ENCODE results near the gene TTC12. TPM values are rescaled to one million over a fixed set of nuclear protein-coding genes. Genes with fewer than 3 reads are reported as not detected.

Gene TTC12
- total and polyA plus RNA-seq, 10 of the 15 experiments (the other 5 are each of a cell fraction or from before 2014, with no cell fraction given): 3.7 to 14.0 (median 8.1) TPM

- TF ChIP-seq IRF4 (IDR thresholded peaks at IDR 0.05; ENCODE audit: low read depth, low read length): peak; percentile 21; the same call in 1 of the 2 replicates
- TF ChIP-seq MEF2B (IDR thresholded peaks at IDR 0.05; ENCODE audit: partially characterized antibody, poor library complexity, severe bottlenecking): peak; percentile 74
- no peak for TF ChIP-seq PKNOX1 (IDR thresholded peaks at IDR 0.05)
- TF ChIP-seq POU2F2 (IDR thresholded peaks at IDR 0.05; ENCODE audit: borderline replicate concordance, low read depth, low read length): peak; percentile 35; the same call in 1 of the 3 replicates
- TF ChIP-seq REST (IDR thresholded peaks at IDR 0.05; ENCODE audit: low read depth, low read length): no peak
- TF ChIP-seq CBX3 (IDR thresholded peaks at IDR 0.05; ENCODE audit: borderline replicate concordance, low read depth): no peak
- no peak for TF ChIP-seq SMARCA5 (IDR thresholded peaks at IDR 0.05)
- no peak for TF ChIP-seq SREBF2 (IDR thresholded peaks at IDR 0.05; ENCODE audit: low read length)
- TF ChIP-seq ZBTB11 (CRISPR knock-in tag; IDR thresholded peaks at IDR 0.05): no peak
- no peak for TF ChIP-seq ASH2L (IDR thresholded peaks at IDR 0.05; ENCODE audit: borderline replicate concordance, low read depth)
- peak; percentile 73; the same call in 1 of the 2 replicates for TF ChIP-seq SIN3A (IDR thresholded peaks at IDR 0.05; ENCODE audit: low read depth, low read length)
- peak; percentile 47; the same call in 1 of the 2 replicates for TF ChIP-seq HDGF (IDR thresholded peaks at IDR 0.05)
- peak; percentile 29; the same call in 1 of the 2 replicates for TF ChIP-seq CBFB (IDR thresholded peaks at IDR 0.05; ENCODE audit: low read depth)
- no peak for TF ChIP-seq SUPT20H (IDR thresholded peaks at IDR 0.05; ENCODE audit: borderline replicate concordance, control insufficient read depth, low read depth, low read length)
- TF ChIP-seq TARDBP (IDR thresholded peaks at IDR 0.05; ENCODE audit: borderline replicate concordance): no peak
- TF ChIP-seq CEBPB (IDR thresholded peaks at IDR 0.05; ENCODE audit: borderline replicate concordance in 1 of 2, low read depth in 2 of 2, low read length in 2 of 2): no peak
- no peak for TF ChIP-seq MYB (IDR thresholded peaks at IDR 0.05; ENCODE audit: borderline replicate concordance, low read depth, low read length)
- TF ChIP-seq STAT1 (conservative IDR thresholded peaks at IDR 0.05): 0 out of 2 replicates have a peak, but pooled peaks have one; percentile 25
- TF ChIP-seq FOS (IDR thresholded peaks at IDR 0.05; ENCODE audit: borderline replicate concordance, extremely low read depth, insufficient read length): no peak
- peak; percentile 22 for TF ChIP-seq MTA2 (IDR thresholded peaks at IDR 0.05; ENCODE audit: low read depth)
- TF ChIP-seq GATAD2B (conservative IDR thresholded peaks at IDR 0.05; ENCODE audit: low read depth): peak; percentile 81
- peak; percentile 39; the same call in 1 of the 2 replicates for TF ChIP-seq EED (IDR thresholded peaks at IDR 0.05; ENCODE audit: low read depth)
- no peak for TF ChIP-seq ZBED1 (IDR thresholded peaks at IDR 0.05; ENCODE audit: borderline replicate concordance)
Observed at GRCh38 chr11:113314389-113315301, at the start of gene TTC12 (continued).
